H9 (cell line): Measurements from ENCODE around the gene ARHGAP11A. TPM values are rescaled to one million over a fixed set of nuclear protein-coding genes. Genes with fewer than 3 reads are reported as not detected.

Experiments
- DNase-seq: peaks from one replicate; pipeline ENCODE4 v3.0.0-alpha.2; 2017
- H2AFZ ChIP-seq: one replicate; pipeline ENCODE4 v1.6.1; 2013; ENCODE audit warnings: mild to moderate bottlenecking, low read length, control low read depth, moderate library complexity
- H2AK5ac ChIP-seq: 2 replicates; pipeline ENCODE4 v1.6.1; 2013; ENCODE audit warnings: low read length, control low read depth, mixed read lengths; ENCODE audit not compliant: insufficient read length
- H2BK120ac ChIP-seq: one replicate; pipeline ENCODE4 v1.6.1; 2013; ENCODE audit warnings: low read depth, mild to moderate bottlenecking, low read length, control low read depth, inconsistent platforms; ENCODE audit not compliant: poor library complexity, severe bottlenecking
- H2BK12ac ChIP-seq: 2 replicates; pipeline ENCODE4 v1.6.1; 2013; ENCODE audit warnings: low read length, control low read depth, mixed read lengths, low read depth; ENCODE audit not compliant: insufficient read length
- H2BK15ac ChIP-seq: 2 replicates; pipeline ENCODE4 v1.6.1; 2013; ENCODE audit warnings: low read depth, low read length, control low read depth
- H2BK20ac ChIP-seq: one replicate; pipeline ENCODE4 v1.6.1; 2013; ENCODE audit warnings: low read depth, mild to moderate bottlenecking, low read length, control low read depth, inconsistent platforms; ENCODE audit not compliant: poor library complexity, severe bottlenecking
- H2BK5ac ChIP-seq: 2 replicates; pipeline ENCODE4 v1.6.1; 2013; ENCODE audit warnings: low read length, control low read depth, mixed read lengths; ENCODE audit not compliant: insufficient read length
- H3K14ac ChIP-seq: 2 replicates; pipeline ENCODE4 v1.6.1; 2013; ENCODE audit warnings: low read length, control low read depth; ENCODE audit not compliant: insufficient read depth
- H3K18ac ChIP-seq: 2 replicates; pipeline ENCODE4 v1.6.1; 2013; ENCODE audit warnings: low read depth, mild to moderate bottlenecking, mixed read lengths, low read length, control low read depth; ENCODE audit not compliant: insufficient read length
- H3K23ac ChIP-seq: 2 replicates; pipeline ENCODE4 v1.6.1; 2013; ENCODE audit warnings: low read length, control low read depth, mixed read lengths, low read depth; ENCODE audit not compliant: insufficient read length
- H3K23me2 ChIP-seq: 2 replicates; pipeline ENCODE4 v1.6.1; 2013; ENCODE audit warnings: low read depth, mild to moderate bottlenecking, mixed read lengths, low read length, control low read depth; ENCODE audit not compliant: insufficient read length, poor library complexity, severe bottlenecking
- H3K27ac ChIP-seq: 2 replicates; pipeline ENCODE4 v1.5.1; 2013; ENCODE audit warnings: low read length, control low read depth, mixed read lengths, low read depth; ENCODE audit not compliant: insufficient read length
- H3K27me3 ChIP-seq: 2 replicates; pipeline ENCODE4 v1.6.1; 2013; ENCODE audit warnings: low read length, control low read depth, inconsistent platforms; ENCODE audit not compliant: insufficient read depth
- H3K4ac ChIP-seq: 2 replicates; pipeline ENCODE4 v1.6.1; 2013; ENCODE audit warnings: low read depth, mild to moderate bottlenecking, control low read depth, inconsistent platforms, low read length, moderate library complexity
- H3K4me1 ChIP-seq: 2 replicates; pipeline ENCODE4 v1.6.1; 2013; ENCODE audit warnings: low read length, control low read depth, inconsistent platforms; ENCODE audit not compliant: insufficient read depth
- H3K4me2 ChIP-seq: 2 replicates; pipeline ENCODE4 v1.6.1; 2013; ENCODE audit warnings: low read length, control low read depth, mixed read lengths; ENCODE audit not compliant: insufficient read length, insufficient read depth
- H3K56ac ChIP-seq: 2 replicates; pipeline ENCODE4 v1.6.1; 2013; ENCODE audit warnings: low read depth, mild to moderate bottlenecking, mixed read lengths, low read length, control low read depth; ENCODE audit not compliant: insufficient read length
- H3K79me1 ChIP-seq: 2 replicates; pipeline ENCODE4 v1.6.1; 2013; ENCODE audit warnings: low read depth, mild to moderate bottlenecking, moderate library complexity, low read length, control low read depth, inconsistent platforms; ENCODE audit not compliant: insufficient read depth, poor library complexity, severe bottlenecking
- H3K79me2 ChIP-seq: 2 replicates; pipeline ENCODE4 v1.6.1; 2013; ENCODE audit warnings: low read length, control low read depth, inconsistent platforms; ENCODE audit not compliant: insufficient read depth
- H3K9ac ChIP-seq: 2 replicates; pipeline ENCODE4 v1.6.1; 2013; ENCODE audit warnings: low read length, control low read depth, mixed read lengths; ENCODE audit not compliant: insufficient read length; ENCODE audit errors: extremely low read depth
- H3K9me3 ChIP-seq: one replicate; pipeline ENCODE4 v1.6.1; 2013; ENCODE audit warnings: low read depth, low read length, inconsistent platforms; ENCODE audit not compliant: control insufficient read depth
- H3T11ph ChIP-seq: one replicate; pipeline ENCODE4 v1.6.1; 2013; ENCODE audit warnings: mild to moderate bottlenecking, low read length, control low read depth, inconsistent platforms
- H4K20me1 ChIP-seq: one replicate; pipeline ENCODE4 v1.6.1; 2013; ENCODE audit not compliant: control insufficient read depth, insufficient read length, insufficient read depth
- H4K5ac ChIP-seq: 2 replicates; pipeline ENCODE4 v1.6.1; 2013; ENCODE audit warnings: low read depth, mild to moderate bottlenecking, mixed read lengths, low read length, control low read depth; ENCODE audit not compliant: insufficient read length
- H4K8ac ChIP-seq: replicated peaks from 2 replicates; pipeline ENCODE4 v1.6.1; 2013; ENCODE audit warnings: low read length, control low read depth, mixed read lengths, low read depth; ENCODE audit not compliant: insufficient read length
- H4K91ac ChIP-seq: 2 replicates; pipeline ENCODE4 v1.6.1; 2013; ENCODE audit warnings: low read depth, mild to moderate bottlenecking, moderate library complexity, mixed read lengths, low read length, control low read depth; ENCODE audit not compliant: insufficient read length
- H3K27ac Mint-ChIP-seq, 3 experiments: 2 replicates in 2 of 3; 3 replicates in 1 of 3; pipeline ENCODE4 v1.8.0; 2020 to 2021; ENCODE audit warnings: mixed read lengths in 3 of 3, mild to moderate bottlenecking in 1 of 3, moderate library complexity in 1 of 3
- H3K27me3 Mint-ChIP-seq: 2 replicates; pipeline ENCODE4 v1.8.0; 2021; ENCODE audit warnings: low read depth, mild to moderate bottlenecking, moderate library complexity, mixed read lengths
- H3K36me3 Mint-ChIP-seq, 3 experiments: 2 replicates in 2 of 3; 3 replicates in 1 of 3; pipeline ENCODE4 v1.8.0; 2020 to 2021; ENCODE audit warnings: low read depth in 3 of 3, mixed read lengths in 3 of 3; ENCODE audit not compliant: insufficient read depth in 1 of 3
- H3K4me1 Mint-ChIP-seq, 2 experiments: 2 replicates each; pipeline ENCODE4 v1.8.0; 2020; ENCODE audit warnings: mixed read lengths in 2 of 2
- H3K4me3 Mint-ChIP-seq, 2 experiments: 2 replicates in 1 of 2; 3 replicates in 1 of 2; pipeline ENCODE4 v1.8.0; 2020 to 2021; ENCODE audit warnings: mild to moderate bottlenecking in 2 of 2, mixed read lengths in 2 of 2, moderate library complexity in 1 of 2
- H3K9me3 Mint-ChIP-seq, 2 experiments: 2 replicates in 1 of 2; 3 replicates in 1 of 2; pipeline ENCODE4 v1.8.0; 2020; ENCODE audit warnings: mild to moderate bottlenecking in 2 of 2, mixed read lengths in 2 of 2, moderate library complexity in 1 of 2
- WGBS: extraction: QIAGEN DNeasy Blood & Tissue Kit; methylation state at CpG from one replicate; pipeline ENCODE4 v1.1.7; 2013; ENCODE audit warnings: missing lambda C conversion rate, low lambda C conversion rate, mixed read lengths; ENCODE audit not compliant: insufficient read length; ENCODE audit errors: extremely low coverage; 5-methylcytosine and 5-hydroxymethylcytosine counted together
- total RNA-seq: library from RNA; stranded (reverse); gene quantifications from 2 replicates; pipeline ENCODE4 v1.2.1, GENCODE V29; 2021
- TF ChIP-seq, protein P1 (sequence below): fragments of 200-600 bp; sonication (generic); conservative IDR thresholded peaks from 3 replicates; pipeline ENCODE4 v1.8.0; 2021; ENCODE audit warnings: antibody characterized with exemption, mild to moderate bottlenecking

Gene ARHGAP11A
- total RNA-seq, 1 experiment from 2014 or later = 94.4 TPM

DNA sequence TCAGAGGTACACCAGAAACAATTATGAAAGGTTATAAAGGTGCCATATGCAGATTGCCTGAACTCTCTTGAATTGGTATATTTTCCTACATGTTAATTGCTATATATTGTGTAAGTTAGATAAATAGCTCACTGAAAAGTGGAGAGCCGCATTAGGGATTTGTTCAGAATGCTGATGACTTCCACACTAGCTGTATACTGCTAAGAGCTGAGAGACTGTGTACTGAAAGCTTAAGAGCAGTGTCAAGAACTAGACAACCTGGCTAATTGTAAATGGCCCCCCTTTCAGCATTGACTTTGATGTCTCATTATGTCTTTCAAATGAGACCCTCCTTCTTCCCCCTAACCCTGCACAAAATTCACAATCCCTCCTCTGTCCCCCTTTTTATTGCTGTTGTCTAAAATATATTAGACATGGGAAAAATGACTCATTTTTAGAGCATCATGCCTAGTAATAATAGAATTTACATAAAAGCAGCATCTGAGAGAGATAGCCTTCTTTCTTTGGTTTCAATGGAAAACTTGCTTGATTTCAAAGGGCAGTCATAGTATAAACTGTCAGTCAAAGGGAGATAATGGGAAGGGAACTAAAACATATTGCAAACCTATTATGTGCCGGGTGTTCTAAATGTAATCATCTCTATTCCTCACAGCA is 67.8 kb downstream of the ARHGAP11A start:
- WGBS = no CpG with 5 or more reads among the region's 2 CpGs
- no peaks in the 10 kb centered on the region for H3K9me3 ChIP-seq
- no peak overlapping the region for H3K14ac ChIP-seq
- TF ChIP-seq, protein P1, sequence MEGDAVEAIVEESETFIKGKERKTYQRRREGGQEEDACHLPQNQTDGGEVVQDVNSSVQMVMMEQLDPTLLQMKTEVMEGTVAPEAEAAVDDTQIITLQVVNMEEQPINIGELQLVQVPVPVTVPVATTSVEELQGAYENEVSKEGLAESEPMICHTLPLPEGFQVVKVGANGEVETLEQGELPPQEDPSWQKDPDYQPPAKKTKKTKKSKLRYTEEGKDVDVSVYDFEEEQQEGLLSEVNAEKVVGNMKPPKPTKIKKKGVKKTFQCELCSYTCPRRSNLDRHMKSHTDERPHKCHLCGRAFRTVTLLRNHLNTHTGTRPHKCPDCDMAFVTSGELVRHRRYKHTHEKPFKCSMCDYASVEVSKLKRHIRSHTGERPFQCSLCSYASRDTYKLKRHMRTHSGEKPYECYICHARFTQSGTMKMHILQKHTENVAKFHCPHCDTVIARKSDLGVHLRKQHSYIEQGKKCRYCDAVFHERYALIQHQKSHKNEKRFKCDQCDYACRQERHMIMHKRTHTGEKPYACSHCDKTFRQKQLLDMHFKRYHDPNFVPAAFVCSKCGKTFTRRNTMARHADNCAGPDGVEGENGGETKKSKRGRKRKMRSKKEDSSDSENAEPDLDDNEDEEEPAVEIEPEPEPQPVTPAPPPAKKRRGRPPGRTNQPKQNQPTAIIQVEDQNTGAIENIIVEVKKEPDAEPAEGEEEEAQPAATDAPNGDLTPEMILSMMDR = no peak
- H3K79me1 ChIP-seq = no peaks in the 10 kb centered on the region
- Mint-ChIP-seq H3K27ac (no peak overlapping the region), H3K36me3 (peaks cover 2 to 25% (median 7%) of the 10 kb centered on the region in 3 experiments; a peak in 5 of 7 replicates), H3K4me3 (no peak overlapping the region), H3K27me3 (no peaks in the 10 kb centered on the region; the same call in 1 of the 2 replicates), H3K4me1 (peaks cover 3 to 9% of the 10 kb centered on the region in 2 experiments; a peak in 3 of 4 replicates), H3K9me3 (no peaks in the 10 kb centered on the region; a peak in 1 of 5 replicates)
- H3K27me3 ChIP-seq = no peaks in the 10 kb centered on the region
- no peak overlapping the region for H4K5ac ChIP-seq
- H2BK12ac ChIP-seq = no peak overlapping the region
- peaks cover 4% of the 10 kb centered on the region; the same call in 1 of the 2 replicates for H3K4me1 ChIP-seq
- H4K20me1 ChIP-seq = no peaks in the 10 kb centered on the region
- no peak overlapping the region for H3K27ac ChIP-seq
- no peak overlapping the region for H2BK120ac ChIP-seq
- DNase-seq = no peak
- H3K4me2 ChIP-seq = no peak overlapping the region
- H3K18ac ChIP-seq = no peak overlapping the region
- H3K23me2 ChIP-seq = no peaks in the 10 kb centered on the region
- no peak overlapping the region for H3K56ac ChIP-seq
- no peak overlapping the region for H4K8ac ChIP-seq
- H2BK5ac ChIP-seq = no peak overlapping the region
- no peak overlapping the region for H4K91ac ChIP-seq
- no peak overlapping the region for H3K4ac ChIP-seq
- no peak overlapping the region for H2AFZ ChIP-seq
- no peak overlapping the region for H2BK20ac ChIP-seq
- no peak overlapping the region for H3K9ac ChIP-seq
- no peak overlapping the region for H2BK15ac ChIP-seq
- no peak overlapping the region for H3T11ph ChIP-seq
- H2AK5ac ChIP-seq = no peak overlapping the region
- H3K79me2 ChIP-seq = no peaks in the 10 kb centered on the region
- no peak overlapping the region for H3K23ac ChIP-seq
